GM13977 (cell line): ENCODE results near the gene IL17RB.

Experiments used
- DNase-seq: peaks from one replicate; pipeline ENCODE4 v3.0.0; 2012; ENCODE audit warnings: low spot score
- in situ Hi-C: fragments of 300-500 bp; cut with MboI; formaldehyde crosslinking; loops from one replicate; pipeline ENCODE4 v1.12.0; 2022; ENCODE audit warnings: low sequenced_read_pairs, low pct_unique_long_range_greater_than_20kb, mixed read lengths, inconsistent platforms; ENCODE audit not compliant: unreplicated experiment
- TF ChIP-seq, protein P1 (sequence below): IDR thresholded peaks from 2 replicates; pipeline ENCODE4 v1.5.1; 2012; ENCODE audit warnings: mild to moderate bottlenecking, control low read depth; ENCODE audit not compliant: insufficient read depth; ENCODE audit errors: extremely low read depth, missing control alignments

The IL17RB gene

DNA sequence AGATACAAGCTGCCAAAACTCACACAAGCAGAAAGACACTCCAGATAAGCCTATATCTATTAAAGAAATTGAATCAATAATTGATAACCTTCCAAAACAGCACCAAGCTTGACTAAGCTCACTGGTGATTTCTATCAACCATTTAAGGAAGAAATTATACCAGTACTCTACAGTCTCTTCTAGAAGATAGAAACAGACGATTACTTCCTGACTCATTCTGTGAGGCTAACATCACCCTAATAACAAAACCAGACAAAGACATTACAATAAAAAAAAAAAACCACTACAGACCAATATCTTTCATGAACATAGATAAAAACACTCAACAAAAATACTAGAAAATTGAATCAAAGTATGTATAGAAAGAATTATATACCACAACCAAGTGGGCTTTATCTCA is 20.3 kb upstream of the IL17RB start:
- DNase-seq: no peak
- TF ChIP-seq, protein P1, sequence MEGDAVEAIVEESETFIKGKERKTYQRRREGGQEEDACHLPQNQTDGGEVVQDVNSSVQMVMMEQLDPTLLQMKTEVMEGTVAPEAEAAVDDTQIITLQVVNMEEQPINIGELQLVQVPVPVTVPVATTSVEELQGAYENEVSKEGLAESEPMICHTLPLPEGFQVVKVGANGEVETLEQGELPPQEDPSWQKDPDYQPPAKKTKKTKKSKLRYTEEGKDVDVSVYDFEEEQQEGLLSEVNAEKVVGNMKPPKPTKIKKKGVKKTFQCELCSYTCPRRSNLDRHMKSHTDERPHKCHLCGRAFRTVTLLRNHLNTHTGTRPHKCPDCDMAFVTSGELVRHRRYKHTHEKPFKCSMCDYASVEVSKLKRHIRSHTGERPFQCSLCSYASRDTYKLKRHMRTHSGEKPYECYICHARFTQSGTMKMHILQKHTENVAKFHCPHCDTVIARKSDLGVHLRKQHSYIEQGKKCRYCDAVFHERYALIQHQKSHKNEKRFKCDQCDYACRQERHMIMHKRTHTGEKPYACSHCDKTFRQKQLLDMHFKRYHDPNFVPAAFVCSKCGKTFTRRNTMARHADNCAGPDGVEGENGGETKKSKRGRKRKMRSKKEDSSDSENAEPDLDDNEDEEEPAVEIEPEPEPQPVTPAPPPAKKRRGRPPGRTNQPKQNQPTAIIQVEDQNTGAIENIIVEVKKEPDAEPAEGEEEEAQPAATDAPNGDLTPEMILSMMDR: no peak
- in situ Hi-C loops: no loop called here

DNA sequence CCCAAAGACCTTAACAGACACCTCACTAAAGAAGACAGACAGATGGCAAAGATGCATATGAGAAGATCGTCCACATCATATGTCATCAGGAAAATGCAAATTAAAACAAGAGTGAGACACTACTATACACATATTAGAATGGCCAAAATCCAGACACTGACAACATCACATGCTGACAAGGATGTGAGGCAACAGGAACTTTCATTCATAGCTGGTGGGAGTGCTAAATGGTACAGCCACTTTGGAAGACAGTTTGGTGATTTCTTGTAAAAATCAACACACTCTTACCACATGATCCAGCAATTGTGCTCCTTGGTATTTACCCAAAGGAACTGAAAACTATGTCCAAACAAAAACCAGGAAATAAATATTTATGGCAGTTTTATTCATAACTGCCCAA is 17.8 kb upstream of the IL17RB start:
- no peak for DNase-seq
- in situ Hi-C loops: no loop called here
- TF ChIP-seq, protein P1: no peak

DNA sequence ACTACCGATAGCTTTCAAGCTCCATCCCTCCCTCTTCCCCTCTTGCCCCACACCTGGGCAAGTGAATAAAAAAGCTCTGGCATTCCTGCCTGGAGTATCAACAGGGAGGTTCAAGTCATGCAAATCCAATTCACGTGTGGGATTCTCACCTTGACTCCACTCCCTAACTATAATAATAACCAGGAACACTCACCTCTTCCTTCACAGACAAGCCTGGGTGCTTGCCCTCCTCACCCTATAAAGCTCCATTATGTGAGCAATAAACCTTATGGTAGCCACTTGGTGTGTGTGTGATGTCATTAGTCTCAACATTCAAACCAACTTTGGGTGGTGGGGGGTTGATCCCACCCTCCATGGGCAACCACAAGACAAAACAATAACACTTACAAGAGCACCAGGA is 16.8 kb upstream of the IL17RB start:
- DNase-seq: no peak
- in situ Hi-C loops: no loop called here
- TF ChIP-seq, protein P1: no peak

DNA sequence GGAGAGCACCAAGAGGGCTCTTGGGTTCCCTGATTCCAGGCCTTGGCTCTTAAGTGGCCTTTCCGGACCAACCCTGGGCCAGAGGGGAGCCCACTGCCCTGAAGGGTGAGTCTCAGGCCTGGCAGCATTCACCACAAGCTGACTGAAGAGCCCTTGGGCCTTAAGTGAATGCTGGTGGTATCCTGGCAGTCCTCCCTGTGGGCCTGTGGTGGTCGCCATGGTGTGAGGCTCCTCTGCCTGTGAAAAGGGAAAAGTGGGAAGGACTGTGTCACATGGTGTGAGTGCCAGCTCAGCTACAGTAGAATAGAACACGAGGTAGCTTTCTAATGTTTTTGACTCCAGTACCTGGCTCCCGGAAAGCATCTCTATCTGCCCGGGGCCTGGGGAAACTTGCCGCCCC is 15.4 kb upstream of the IL17RB start:
- no peak for DNase-seq
- in situ Hi-C loops: no loop called here
- TF ChIP-seq, protein P1: no peak

DNA sequence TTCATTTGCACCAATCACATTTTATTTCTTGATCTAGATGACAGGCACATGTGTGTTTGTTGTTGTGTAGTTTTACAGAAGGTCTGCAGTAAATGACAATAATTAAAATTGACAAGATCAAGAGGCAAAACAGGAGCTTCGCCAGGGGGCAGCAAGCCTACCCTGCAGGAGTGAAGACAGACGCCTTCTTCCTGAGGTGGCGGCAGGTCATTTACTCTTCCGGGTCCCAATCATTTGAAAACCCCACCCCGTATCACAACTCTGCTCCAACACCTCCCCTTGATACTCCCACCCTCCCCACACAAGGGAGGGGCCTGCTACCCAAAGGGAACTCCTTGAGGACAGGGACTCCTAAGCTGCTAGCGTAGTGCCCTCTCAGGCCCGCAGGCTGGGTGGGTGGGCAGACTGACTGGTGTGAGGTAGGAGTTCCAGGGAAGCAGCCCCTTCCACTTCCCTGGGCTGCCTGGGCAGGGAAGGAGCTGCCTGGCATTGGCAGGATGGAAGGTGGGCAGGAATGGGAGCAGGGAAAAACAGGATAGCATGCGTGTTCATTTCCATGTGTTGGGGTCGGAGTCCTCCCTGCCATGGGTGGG is 13.2 kb upstream of the IL17RB start:
- in situ Hi-C loops: no loop called here
- DNase-seq: no peak
- TF ChIP-seq, protein P1: no peak

DNA sequence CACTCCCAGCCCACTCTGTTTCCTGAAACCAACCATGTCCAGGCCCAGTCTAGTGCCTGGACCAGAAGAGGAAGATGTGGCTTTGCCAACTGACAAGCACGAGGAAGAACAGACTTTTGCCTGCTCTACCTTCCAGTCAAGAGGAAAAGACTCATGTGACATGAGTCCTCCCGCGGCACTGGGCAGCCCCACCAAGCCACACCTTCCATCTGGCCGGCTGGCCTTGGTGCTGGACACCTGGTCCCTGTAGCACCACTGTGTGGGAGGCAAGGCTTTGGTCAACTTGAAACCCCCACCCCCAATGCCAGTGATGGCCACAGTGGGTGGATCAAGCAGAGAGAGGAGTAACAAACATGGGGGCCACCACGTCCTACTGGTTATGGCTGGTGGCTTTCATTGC is 12.7 kb upstream of the IL17RB start:
- in situ Hi-C loops: no loop called here

More for the DNA sequence above, 12.7 kb upstream of the IL17RB start:
- DNase-seq: no peak
- TF ChIP-seq, protein P1: no peak
